Left lung (tissue), 10 donors: ENCODE measurements around the gene ASTN1. TPM values are rescaled to one million over a fixed set of nuclear protein-coding genes. Genes with fewer than 3 reads are reported as not detected.

Source experiments
- ATAC-seq: fragments of 200-7000 bp; cut with Tn5 transposase; one replicate; pipeline ENCODE4 v1.9.1; 2020; ENCODE audit warnings: moderate library complexity
- DNase-seq, 4 donors: peaks; one replicate each; pipeline ENCODE4 v3.0.0-alpha.2; 2013 to 2020
- H3K27ac ChIP-seq, 2 donors: fragments of 200-600 bp; sonication (generic) in 1 of 2; one replicate each; pipeline versions ENCODE4 v1.5.0 to v1.8.0; 2020 to 2021
- H3K27me3 ChIP-seq, 2 donors: fragments of 200-600 bp; sonication (generic) in 1 of 2; one replicate each; pipeline versions ENCODE4 v1.5.0 to v1.8.0; 2020 to 2021
- H3K36me3 ChIP-seq, 2 donors: fragments of 200-600 bp; sonication (generic) in 1 of 2; one replicate each; pipeline versions ENCODE4 v1.5.0 to v1.8.0; 2020 to 2021
- H3K4me1 ChIP-seq, 2 donors: fragments of 200-600 bp; one replicate each; pipeline ENCODE4 v1.8.0; 2021
- H3K4me3 ChIP-seq, 2 donors: fragments of 200-600 bp; sonication (generic) in 1 of 2; one replicate each; pipeline versions ENCODE4 v1.5.0 to v1.8.0; 2020 to 2021; ENCODE audit warnings: mild to moderate bottlenecking in 1 of 2
- H3K9me3 ChIP-seq, 2 donors: fragments of 200-600 bp; sonication (generic) in 1 of 2; one replicate each; pipeline versions ENCODE4 v1.5.0 to v1.8.0; 2020 to 2021
- intact Hi-C, 2 donors: fragments of 100-400 bp; cut with DNase I; formaldehyde crosslinking; loops; one replicate each; pipeline versions ENCODE4 v1.11.2 to v1.14.2; 2022
- polyA plus RNA-seq, 6 donors: library from polyadenylated mRNA; unstranded; fragments of 120-200 nt; gene quantifications; one replicate each; pipeline ENCODE4 v1.2.1, GENCODE V29; 2013; ENCODE audit not compliant: insufficient read length in 6 of 6
- total RNA-seq, 2 donors: library from RNA; stranded (reverse); fragmentation: NEBNext Ultra II Directional; extraction: Animal tissue kit (Norgen Biotek cat#: 25700); gene quantifications; one replicate each; pipeline ENCODE4 v1.2.1, GENCODE V29; 2021
- TF ChIP-seq, protein P1 (sequence below), 2 donors: fragments of 200-600 bp; sonication (generic) in 1 of 2; IDR thresholded peaks; one replicate each; pipeline versions ENCODE4 v1.5.0 to v1.8.0; 2021; ENCODE audit warnings: antibody characterized with exemption in 2 of 2
- donor health status: DM: no; HTN: yes; CAD: no.
- donor health status: DM: no; HTN: no; CAD: no.

ASTN1 gene
- total and polyA plus RNA-seq, 8 donors = 0.10 to 3.1 (median 2.2) TPM

- intact Hi-C loops = no loop called here
- H3K36me3 ChIP-seq = no peaks in the 10 kb centered on the region
- TF ChIP-seq, protein P1, sequence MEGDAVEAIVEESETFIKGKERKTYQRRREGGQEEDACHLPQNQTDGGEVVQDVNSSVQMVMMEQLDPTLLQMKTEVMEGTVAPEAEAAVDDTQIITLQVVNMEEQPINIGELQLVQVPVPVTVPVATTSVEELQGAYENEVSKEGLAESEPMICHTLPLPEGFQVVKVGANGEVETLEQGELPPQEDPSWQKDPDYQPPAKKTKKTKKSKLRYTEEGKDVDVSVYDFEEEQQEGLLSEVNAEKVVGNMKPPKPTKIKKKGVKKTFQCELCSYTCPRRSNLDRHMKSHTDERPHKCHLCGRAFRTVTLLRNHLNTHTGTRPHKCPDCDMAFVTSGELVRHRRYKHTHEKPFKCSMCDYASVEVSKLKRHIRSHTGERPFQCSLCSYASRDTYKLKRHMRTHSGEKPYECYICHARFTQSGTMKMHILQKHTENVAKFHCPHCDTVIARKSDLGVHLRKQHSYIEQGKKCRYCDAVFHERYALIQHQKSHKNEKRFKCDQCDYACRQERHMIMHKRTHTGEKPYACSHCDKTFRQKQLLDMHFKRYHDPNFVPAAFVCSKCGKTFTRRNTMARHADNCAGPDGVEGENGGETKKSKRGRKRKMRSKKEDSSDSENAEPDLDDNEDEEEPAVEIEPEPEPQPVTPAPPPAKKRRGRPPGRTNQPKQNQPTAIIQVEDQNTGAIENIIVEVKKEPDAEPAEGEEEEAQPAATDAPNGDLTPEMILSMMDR (IDR thresholded peaks at IDR 0.05) = no peak
- no peak for DNase-seq
- no peaks in the 10 kb centered on the region for H3K9me3 ChIP-seq
- no peak overlapping the region for H3K27ac ChIP-seq
- H3K4me1 ChIP-seq = no peaks in the 10 kb centered on the region
- no peak overlapping the region for H3K4me3 ChIP-seq
- no peaks in the 10 kb centered on the region for H3K27me3 ChIP-seq
- no peak for ATAC-seq
Observed at GRCh38 chr1:177126267-177126666, 38.2 kb downstream of the ASTN1 start.

- intact Hi-C loops = no loop called here
Observed at GRCh38 chr1:177124577-177125278, 39.8 kb downstream of the ASTN1 start.

DNA sequence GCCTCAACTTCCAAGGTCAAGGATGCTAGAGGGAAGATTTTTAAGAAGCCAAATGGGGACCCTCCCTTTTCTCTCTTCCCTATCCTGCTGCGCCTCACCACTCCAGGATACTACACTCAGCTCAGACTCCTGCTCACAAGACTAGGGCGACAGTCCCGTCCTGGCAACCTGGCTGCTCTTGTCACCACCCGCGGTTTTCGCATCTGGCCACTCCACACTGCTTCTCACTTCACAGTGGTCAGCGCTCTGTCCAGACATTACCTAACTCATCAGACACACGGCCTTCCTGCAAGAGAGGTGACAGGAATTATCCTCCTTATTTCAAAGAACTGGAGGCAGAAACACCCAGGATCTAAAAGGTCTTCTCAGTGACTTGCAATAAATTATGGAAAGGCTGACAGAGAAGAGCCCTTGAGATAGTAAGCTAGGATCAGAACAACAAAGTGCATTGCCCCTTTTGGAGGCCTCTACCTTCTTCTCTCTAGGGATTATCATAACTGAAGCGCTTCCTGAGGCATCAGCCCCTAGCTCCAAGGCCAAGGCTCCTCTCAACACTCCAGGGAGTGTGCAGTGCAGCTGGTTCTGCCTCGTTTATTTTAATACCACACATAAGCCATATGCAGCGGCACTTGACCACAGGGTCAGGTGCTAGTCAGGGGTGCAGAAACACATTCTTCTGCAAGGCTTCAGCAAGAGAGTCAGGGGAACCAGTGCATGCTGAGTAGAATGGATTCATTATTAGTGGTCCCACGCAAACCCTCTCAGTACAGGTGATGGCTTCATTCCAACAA is 41.9 kb downstream of the ASTN1 start:
- DNase-seq (no peak), ATAC-seq (no peak)
- Histone ChIP-seq H3K9me3 (no peaks in the 10 kb centered on the region), H3K4me3 (no peak overlapping the region), H3K4me1 (no peaks in the 10 kb centered on the region), H3K36me3 (no peaks in the 10 kb centered on the region), H3K27ac (no peak overlapping the region), H3K27me3 (no peaks in the 10 kb centered on the region)
- TF ChIP-seq, protein P1 (IDR thresholded peaks at IDR 0.05) = no peak
- intact Hi-C loops = no loop called here

More at GRCh38 chr1:177124577-177125278, 39.8 kb downstream of the ASTN1 start:
- TF ChIP-seq, protein P1 (IDR thresholded peaks at IDR 0.05) = no peak
- ATAC-seq (no peak), DNase-seq (no peak)
- Histone ChIP-seq H3K4me1 (no peaks in the 10 kb centered on the region), H3K27ac (no peak overlapping the region), H3K9me3 (no peaks in the 10 kb centered on the region), H3K27me3 (no peaks in the 10 kb centered on the region), H3K36me3 (no peaks in the 10 kb centered on the region), H3K4me3 (no peak overlapping the region)

DNA sequence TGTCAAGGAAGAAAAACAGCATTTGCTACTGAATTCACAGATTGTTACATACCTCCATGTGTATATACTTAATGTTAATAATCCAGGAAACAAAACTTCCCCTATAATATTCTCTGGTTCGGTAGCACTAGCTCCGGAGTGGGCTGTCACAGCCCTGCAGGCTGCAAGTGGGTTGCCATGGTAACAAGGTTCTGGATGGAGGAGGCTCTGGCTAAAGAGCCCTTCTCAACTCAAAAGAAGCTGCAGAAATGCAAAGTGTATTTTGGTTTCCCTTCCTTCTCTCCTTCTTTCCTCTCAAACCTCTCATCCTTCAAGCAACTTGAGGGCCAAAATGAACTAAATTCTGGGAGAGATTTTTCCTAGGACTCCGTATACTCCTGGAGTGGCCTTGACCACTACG is 45.2 kb downstream of the ASTN1 start:
- intact Hi-C loops = no loop called here
- no peak for DNase-seq

GRCh38 chr1:177118901-177119300 is 45.6 kb downstream of the ASTN1 start:
- intact Hi-C loops = no loop called here
- Histone ChIP-seq H3K36me3 (no peaks in the 10 kb centered on the region), H3K4me1 (no peaks in the 10 kb centered on the region), H3K9me3 (no peaks in the 10 kb centered on the region), H3K27me3 (no peaks in the 10 kb centered on the region), H3K27ac (no peak overlapping the region), H3K4me3 (no peak overlapping the region)
- DNase-seq (no peak), ATAC-seq (no peak)
- TF ChIP-seq, protein P1 (IDR thresholded peaks at IDR 0.05) = no peak

More for the DNA sequence above, 45.2 kb downstream of the ASTN1 start:
- no peak for ATAC-seq
- H3K36me3 ChIP-seq = no peaks in the 10 kb centered on the region
- H3K9me3 ChIP-seq = no peaks in the 10 kb centered on the region
- TF ChIP-seq, protein P1 (IDR thresholded peaks at IDR 0.05) = no peak
- no peaks in the 10 kb centered on the region for H3K4me1 ChIP-seq
- H3K27me3 ChIP-seq = no peaks in the 10 kb centered on the region
- H3K4me3 ChIP-seq = no peak overlapping the region
- no peak overlapping the region for H3K27ac ChIP-seq
